ENCODE results near the gene CENPP.
A peak's percentile ranks its signal among the peaks of the same experiment; 100 is the strongest.

CENPP gene

GRCh38 chr9:92324431-92324830, 1.3 kb upstream of the CENPP start:
- peak overlapping the region; percentile 99 for H3K9ac ChIP-seq (ENCODE audit: low read depth, low read length)
- H3K9me3 ChIP-seq (ENCODE audit: control insufficient read depth, insufficient read depth, low read length): no peaks in the 10 kb centered on the region
- H3K4me1 ChIP-seq (ENCODE audit: control insufficient read depth, insufficient read depth, low read length): peaks cover 2% of the 10 kb centered on the region
- H3K27me3 ChIP-seq (ENCODE audit: control insufficient read depth, insufficient read depth, low read length): no peaks in the 10 kb centered on the region
- peak overlapping the region; percentile 81 for H3K4me3 ChIP-seq (ENCODE audit: low read depth, low read length)
- peaks cover 3% of the 10 kb centered on the region for H3K36me3 ChIP-seq (ENCODE audit: control insufficient read depth, insufficient read depth, low read length)

- Histone ChIP-seq H3K27me3 (ENCODE audit: control insufficient read depth, insufficient read depth, low read length) (no peaks in the 10 kb centered on the region), H3K4me1 (ENCODE audit: control insufficient read depth, insufficient read depth, low read length) (peaks cover 2% of the 10 kb centered on the region), H3K4me3 (ENCODE audit: low read depth, low read length) (peak overlapping the region; percentile 81), H3K36me3 (ENCODE audit: control insufficient read depth, insufficient read depth, low read length) (peaks cover 3% of the 10 kb centered on the region), H3K9ac (ENCODE audit: low read depth, low read length) (peak overlapping the region; percentile 99), H3K9me3 (ENCODE audit: control insufficient read depth, insufficient read depth, low read length) (no peaks in the 10 kb centered on the region)
Observed at GRCh38 chr9:92324889-92325268, 874 bp upstream of the CENPP start.

- H3K9me3 ChIP-seq (ENCODE audit: control insufficient read depth, insufficient read depth, low read length): no peaks in the 10 kb centered on the region
- H3K4me3 ChIP-seq (ENCODE audit: low read depth, low read length): peak overlapping the region; percentile 81
- H3K36me3 ChIP-seq (ENCODE audit: control insufficient read depth, insufficient read depth, low read length): no peaks in the 10 kb centered on the region
- H3K9ac ChIP-seq (ENCODE audit: low read depth, low read length): peak overlapping the region; percentile 99
- no peaks in the 10 kb centered on the region for H3K27me3 ChIP-seq (ENCODE audit: control insufficient read depth, insufficient read depth, low read length)
- peaks cover 2% of the 10 kb centered on the region for H3K4me1 ChIP-seq (ENCODE audit: control insufficient read depth, insufficient read depth, low read length)
Observed at GRCh38 chr9:92325991-92326500, 293 bp downstream of the CENPP start.

- Histone ChIP-seq H3K27me3 (ENCODE audit: control insufficient read depth, insufficient read depth, low read length) (no peaks in the 10 kb centered on the region), H3K4me3 (ENCODE audit: low read depth, low read length) (no peak overlapping the region), H3K36me3 (ENCODE audit: control insufficient read depth, insufficient read depth, low read length) (no peaks in the 10 kb centered on the region), H3K9me3 (ENCODE audit: control insufficient read depth, insufficient read depth, low read length) (no peaks in the 10 kb centered on the region), H3K9ac (ENCODE audit: low read depth, low read length) (no peak overlapping the region), H3K4me1 (ENCODE audit: control insufficient read depth, insufficient read depth, low read length) (peaks cover 2% of the 10 kb centered on the region)
Observed at GRCh38 chr9:92327283-92327850, 1.6 kb downstream of the CENPP start.

- H3K4me3 ChIP-seq (ENCODE audit: low read depth, low read length): no peak overlapping the region
- no peaks in the 10 kb centered on the region for H3K27me3 ChIP-seq (ENCODE audit: control insufficient read depth, insufficient read depth, low read length)
- H3K4me1 ChIP-seq (ENCODE audit: control insufficient read depth, insufficient read depth, low read length): peaks cover 2% of the 10 kb centered on the region
- no peaks in the 10 kb centered on the region for H3K36me3 ChIP-seq (ENCODE audit: control insufficient read depth, insufficient read depth, low read length)
- no peaks in the 10 kb centered on the region for H3K9me3 ChIP-seq (ENCODE audit: control insufficient read depth, insufficient read depth, low read length)
- no peak overlapping the region for H3K9ac ChIP-seq (ENCODE audit: low read depth, low read length)
Observed at GRCh38 chr9:92328225-92328624, 2.5 kb downstream of the CENPP start.

GRCh38 chr9:92332577-92333281, 7.0 kb downstream of the CENPP start:
- no peaks in the 10 kb centered on the region for H3K9me3 ChIP-seq (ENCODE audit: control insufficient read depth, insufficient read depth, low read length)
- no peaks in the 10 kb centered on the region for H3K4me1 ChIP-seq (ENCODE audit: control insufficient read depth, insufficient read depth, low read length)
- no peaks in the 10 kb centered on the region for H3K27me3 ChIP-seq (ENCODE audit: control insufficient read depth, insufficient read depth, low read length)
- H3K4me3 ChIP-seq (ENCODE audit: low read depth, low read length): no peak overlapping the region
- no peak overlapping the region for H3K9ac ChIP-seq (ENCODE audit: low read depth, low read length)
- H3K36me3 ChIP-seq (ENCODE audit: control insufficient read depth, insufficient read depth, low read length): no peaks in the 10 kb centered on the region

GRCh38 chr9:92333282-92333634, 7.5 kb downstream of the CENPP start:
- no peaks in the 10 kb centered on the region for H3K36me3 ChIP-seq (ENCODE audit: control insufficient read depth, insufficient read depth, low read length)

GRCh38 chr9:92341578-92341977, 15.8 kb downstream of the CENPP start:
- Histone ChIP-seq H3K9me3 (ENCODE audit: control insufficient read depth, insufficient read depth, low read length) (no peaks in the 10 kb centered on the region), H3K4me1 (ENCODE audit: control insufficient read depth, insufficient read depth, low read length) (peaks cover 4% of the 10 kb centered on the region), H3K36me3 (ENCODE audit: control insufficient read depth, insufficient read depth, low read length) (no peaks in the 10 kb centered on the region), H3K27me3 (ENCODE audit: control insufficient read depth, insufficient read depth, low read length) (no peaks in the 10 kb centered on the region), H3K4me3 (ENCODE audit: low read depth, low read length) (no peak overlapping the region), H3K9ac (ENCODE audit: low read depth, low read length) (no peak overlapping the region)

More at GRCh38 chr9:92333282-92333634, 7.5 kb downstream of the CENPP start:
- H3K4me3 ChIP-seq (ENCODE audit: low read depth, low read length): no peak overlapping the region
- no peaks in the 10 kb centered on the region for H3K4me1 ChIP-seq (ENCODE audit: control insufficient read depth, insufficient read depth, low read length)
- no peaks in the 10 kb centered on the region for H3K27me3 ChIP-seq (ENCODE audit: control insufficient read depth, insufficient read depth, low read length)
- H3K9ac ChIP-seq (ENCODE audit: low read depth, low read length): no peak overlapping the region
- H3K9me3 ChIP-seq (ENCODE audit: control insufficient read depth, insufficient read depth, low read length): no peaks in the 10 kb centered on the region

- Histone ChIP-seq H3K9ac (ENCODE audit: low read depth, low read length) (no peak overlapping the region), H3K36me3 (ENCODE audit: control insufficient read depth, insufficient read depth, low read length) (no peaks in the 10 kb centered on the region), H3K9me3 (ENCODE audit: control insufficient read depth, insufficient read depth, low read length) (no peaks in the 10 kb centered on the region), H3K4me3 (ENCODE audit: low read depth, low read length) (no peak overlapping the region), H3K4me1 (ENCODE audit: control insufficient read depth, insufficient read depth, low read length) (peaks cover 4% of the 10 kb centered on the region), H3K27me3 (ENCODE audit: control insufficient read depth, insufficient read depth, low read length) (no peaks in the 10 kb centered on the region)
Observed at GRCh38 chr9:92342825-92343488, 17.2 kb downstream of the CENPP start.

- H3K4me1 ChIP-seq (ENCODE audit: control insufficient read depth, insufficient read depth, low read length): peaks cover 4% of the 10 kb centered on the region
- no peaks in the 10 kb centered on the region for H3K36me3 ChIP-seq (ENCODE audit: control insufficient read depth, insufficient read depth, low read length)
- H3K9ac ChIP-seq (ENCODE audit: low read depth, low read length): no peak overlapping the region
- H3K4me3 ChIP-seq (ENCODE audit: low read depth, low read length): no peak overlapping the region
- no peaks in the 10 kb centered on the region for H3K27me3 ChIP-seq (ENCODE audit: control insufficient read depth, insufficient read depth, low read length)
- H3K9me3 ChIP-seq (ENCODE audit: control insufficient read depth, insufficient read depth, low read length): no peaks in the 10 kb centered on the region
Observed at GRCh38 chr9:92345582-92345981, 19.8 kb downstream of the CENPP start.

GRCh38 chr9:92349771-92350739, 24.3 kb downstream of the CENPP start:
- Histone ChIP-seq H3K36me3 (ENCODE audit: control insufficient read depth, insufficient read depth, low read length) (no peaks in the 10 kb centered on the region), H3K27me3 (ENCODE audit: control insufficient read depth, insufficient read depth, low read length) (no peaks in the 10 kb centered on the region), H3K9ac (ENCODE audit: low read depth, low read length) (no peak overlapping the region), H3K4me1 (ENCODE audit: control insufficient read depth, insufficient read depth, low read length) (no peaks in the 10 kb centered on the region), H3K4me3 (ENCODE audit: low read depth, low read length) (no peak overlapping the region), H3K9me3 (ENCODE audit: control insufficient read depth, insufficient read depth, low read length) (no peaks in the 10 kb centered on the region)

Measured in iPS-15b (cell line).